ENCODE measurements around the gene GZMM.

GRCh38 chr19:582497-583197, 38.8 kb downstream of the GZMM start:
- no peak for TF ChIP-seq POLR2A (IDR thresholded peaks at IDR 0.05)
- TF ChIP-seq, protein P1, sequence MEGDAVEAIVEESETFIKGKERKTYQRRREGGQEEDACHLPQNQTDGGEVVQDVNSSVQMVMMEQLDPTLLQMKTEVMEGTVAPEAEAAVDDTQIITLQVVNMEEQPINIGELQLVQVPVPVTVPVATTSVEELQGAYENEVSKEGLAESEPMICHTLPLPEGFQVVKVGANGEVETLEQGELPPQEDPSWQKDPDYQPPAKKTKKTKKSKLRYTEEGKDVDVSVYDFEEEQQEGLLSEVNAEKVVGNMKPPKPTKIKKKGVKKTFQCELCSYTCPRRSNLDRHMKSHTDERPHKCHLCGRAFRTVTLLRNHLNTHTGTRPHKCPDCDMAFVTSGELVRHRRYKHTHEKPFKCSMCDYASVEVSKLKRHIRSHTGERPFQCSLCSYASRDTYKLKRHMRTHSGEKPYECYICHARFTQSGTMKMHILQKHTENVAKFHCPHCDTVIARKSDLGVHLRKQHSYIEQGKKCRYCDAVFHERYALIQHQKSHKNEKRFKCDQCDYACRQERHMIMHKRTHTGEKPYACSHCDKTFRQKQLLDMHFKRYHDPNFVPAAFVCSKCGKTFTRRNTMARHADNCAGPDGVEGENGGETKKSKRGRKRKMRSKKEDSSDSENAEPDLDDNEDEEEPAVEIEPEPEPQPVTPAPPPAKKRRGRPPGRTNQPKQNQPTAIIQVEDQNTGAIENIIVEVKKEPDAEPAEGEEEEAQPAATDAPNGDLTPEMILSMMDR (IDR thresholded peaks at IDR 0.05 in 4 of 5, conservative IDR thresholded peaks at IDR 0.05 in 1 of 5): no peak

Data from gastrocnemius medialis (tissue), 4 donors.